Right lobe of liver (tissue), 4 donors: ENCODE data around the gene NFRKB.

Source experiments
- CTCF ChIP-seq, 4 donors: fragments of 200-600 bp in 3 of 4; fragments of 450-650 bp in 1 of 4; IDR thresholded peaks; one replicate each; pipeline versions ENCODE4 v1.5.1 to v1.8.0; 2016 to 2022; ENCODE audit warnings: antibody characterized with exemption in 4 of 4, mild to moderate bottlenecking in 2 of 4
- POLR2A ChIP-seq: fragments of 450-650 bp; IDR thresholded peaks from one replicate; pipeline ENCODE4 v1.6.1; 2017; ENCODE audit warnings: antibody characterized with exemption, mild to moderate bottlenecking
- donor health status: DM: no; HTN: no; CAD: no.
- donor health status: DM: no; HTN: no; CAD: no.
- donor health status: DM: no; HTN: yes; CAD: no.

- no peak for TF ChIP-seq CTCF (IDR thresholded peaks at IDR 0.05)
- TF ChIP-seq POLR2A = no peak
These were observed 27.3 kb upstream of the NFRKB start for GRCh38 chr11:129922674-129923073.
